IPS DF 4.7 (cell line): Measurements from ENCODE around the gene ABCC12.

Source experiments
- DNase-seq: peaks from one replicate; pipeline ENCODE4 v3.0.0-alpha.2; 2013; ENCODE audit warnings: low spot score; ENCODE audit errors: extremely low read depth

ABCC12 gene

GRCh38 chr16:48165961-48166578, 10.3 kb upstream of the ABCC12 start:
- no peak for DNase-seq

GRCh38 chr16:48164907-48165715, 9.3 kb upstream of the ABCC12 start:
- peak; percentile 69 for DNase-seq

GRCh38 chr16:48162839-48163410, 7.1 kb upstream of the ABCC12 start:
- DNase-seq, result no peak

- DNase-seq, result no peak
Measured at GRCh38 chr16:48161906-48162305, 6.1 kb upstream of the ABCC12 start.

- DNase-seq, result no peak
Measured at GRCh38 chr16:48160575-48160974, 4.8 kb upstream of the ABCC12 start.

GRCh38 chr16:48158296-48158695, 2.5 kb upstream of the ABCC12 start:
- DNase-seq, result no peak

- no peak for DNase-seq
Measured at GRCh38 chr16:48157794-48158193, 2.0 kb upstream of the ABCC12 start.

GRCh38 chr16:48157302-48157701, 1.5 kb upstream of the ABCC12 start:
- DNase-seq, result no peak

GRCh38 chr16:48156790-48157209, 1.0 kb upstream of the ABCC12 start:
- DNase-seq, result peak; percentile 53

GRCh38 chr16:48153774-48154173, 2.0 kb downstream of the ABCC12 start:
- DNase-seq, result no peak

- DNase-seq, result no peak
Measured at GRCh38 chr16:48152226-48152625, 3.6 kb downstream of the ABCC12 start.

- DNase-seq, result no peak
Measured at GRCh38 chr16:48150707-48151106, 5.1 kb downstream of the ABCC12 start.

GRCh38 chr16:48146710-48147109, 9.1 kb downstream of the ABCC12 start:
- no peak for DNase-seq

GRCh38 chr16:48146131-48146530, 9.7 kb downstream of the ABCC12 start:
- no peak for DNase-seq

GRCh38 chr16:48143812-48144368, 11.9 kb downstream of the ABCC12 start:
- DNase-seq, result no peak

- DNase-seq, result no peak
Measured at GRCh38 chr16:48140821-48141220, 15.0 kb downstream of the ABCC12 start.

- DNase-seq, result no peak
Measured at GRCh38 chr16:48139517-48139916, 16.3 kb downstream of the ABCC12 start.

GRCh38 chr16:48138543-48138942, 17.2 kb downstream of the ABCC12 start:
- no peak for DNase-seq

GRCh38 chr16:48137822-48138221, 18.0 kb downstream of the ABCC12 start:
- no peak for DNase-seq

- no peak for DNase-seq
Measured at GRCh38 chr16:48136547-48137360, 19.0 kb downstream of the ABCC12 start.

GRCh38 chr16:48133455-48134211, 22.2 kb downstream of the ABCC12 start:
- DNase-seq, result no peak
